GM18909 (cell line): ENCODE data around the gene CNPY1.

ENCODE experiments used
- ATAC-seq: cut with Tn5 transposase; IDR thresholded peaks from one replicate; pipeline ENCODE4 v1.9.1; 2021; ENCODE audit warnings: mild to moderate bottlenecking; ENCODE audit not compliant: unreplicated experiment, poor library complexity

CNPY1 gene

DNA sequence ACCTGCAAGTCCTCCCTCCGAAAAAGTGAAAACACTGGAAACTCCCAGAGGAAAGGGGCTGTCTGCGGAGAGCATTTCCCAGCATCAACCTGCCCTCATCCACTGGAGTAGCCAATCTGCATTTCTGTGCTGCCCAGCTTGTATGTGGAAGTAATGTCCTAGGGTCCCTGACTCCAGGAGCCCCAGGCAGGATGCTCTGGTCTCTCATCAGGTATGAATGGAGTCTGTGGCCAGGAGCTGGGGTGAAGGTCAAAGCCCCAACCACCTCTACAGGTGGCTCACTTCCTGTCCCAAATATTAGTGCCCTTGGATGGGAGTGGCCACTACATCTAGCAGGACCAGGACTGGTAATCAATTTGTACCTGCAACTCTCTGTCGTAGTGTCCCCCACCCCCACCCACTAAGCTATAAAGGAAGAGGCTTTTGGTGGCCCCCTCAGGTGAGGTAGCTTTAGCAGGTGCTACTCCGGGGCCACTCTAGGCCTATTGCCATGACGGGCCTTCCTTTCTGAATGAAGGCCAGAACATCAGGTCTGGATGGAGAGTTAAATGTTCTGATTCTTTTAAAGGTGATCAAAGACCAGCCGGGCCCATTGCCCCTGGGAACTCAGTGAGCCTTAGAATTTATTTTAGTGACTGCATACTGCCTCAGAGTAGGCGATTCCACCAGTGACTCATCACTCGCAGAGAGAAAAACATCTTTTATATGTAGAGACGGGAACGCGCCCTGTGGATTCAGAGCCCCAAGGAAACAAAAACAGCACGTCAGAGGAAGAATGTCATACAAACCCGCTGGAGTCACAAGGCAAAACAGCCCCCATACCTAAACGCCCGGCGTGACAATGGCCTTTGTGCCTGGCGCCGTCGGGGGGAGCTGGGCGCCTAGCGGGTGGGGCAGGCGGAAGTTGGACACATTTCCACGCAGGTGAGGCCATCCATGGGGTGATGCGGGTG, 75.4 kb downstream of the CNPY1 start:
- no peak for ATAC-seq

DNA sequence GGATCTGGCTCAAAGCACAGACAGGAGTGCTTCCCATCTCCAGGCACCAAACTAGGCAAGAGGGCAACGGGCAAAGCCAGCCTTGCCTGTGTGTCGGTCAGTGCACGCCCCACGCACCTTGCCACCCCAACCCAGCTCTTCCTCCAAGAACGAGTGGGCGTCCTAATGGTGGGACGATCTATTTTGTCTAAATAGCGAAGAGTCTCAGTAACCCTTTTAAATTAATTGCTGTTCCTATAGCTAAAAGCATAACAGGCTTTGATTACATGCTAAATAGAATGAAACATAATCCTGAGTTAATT, 76.2 kb downstream of the CNPY1 start:
- no peak for ATAC-seq

DNA sequence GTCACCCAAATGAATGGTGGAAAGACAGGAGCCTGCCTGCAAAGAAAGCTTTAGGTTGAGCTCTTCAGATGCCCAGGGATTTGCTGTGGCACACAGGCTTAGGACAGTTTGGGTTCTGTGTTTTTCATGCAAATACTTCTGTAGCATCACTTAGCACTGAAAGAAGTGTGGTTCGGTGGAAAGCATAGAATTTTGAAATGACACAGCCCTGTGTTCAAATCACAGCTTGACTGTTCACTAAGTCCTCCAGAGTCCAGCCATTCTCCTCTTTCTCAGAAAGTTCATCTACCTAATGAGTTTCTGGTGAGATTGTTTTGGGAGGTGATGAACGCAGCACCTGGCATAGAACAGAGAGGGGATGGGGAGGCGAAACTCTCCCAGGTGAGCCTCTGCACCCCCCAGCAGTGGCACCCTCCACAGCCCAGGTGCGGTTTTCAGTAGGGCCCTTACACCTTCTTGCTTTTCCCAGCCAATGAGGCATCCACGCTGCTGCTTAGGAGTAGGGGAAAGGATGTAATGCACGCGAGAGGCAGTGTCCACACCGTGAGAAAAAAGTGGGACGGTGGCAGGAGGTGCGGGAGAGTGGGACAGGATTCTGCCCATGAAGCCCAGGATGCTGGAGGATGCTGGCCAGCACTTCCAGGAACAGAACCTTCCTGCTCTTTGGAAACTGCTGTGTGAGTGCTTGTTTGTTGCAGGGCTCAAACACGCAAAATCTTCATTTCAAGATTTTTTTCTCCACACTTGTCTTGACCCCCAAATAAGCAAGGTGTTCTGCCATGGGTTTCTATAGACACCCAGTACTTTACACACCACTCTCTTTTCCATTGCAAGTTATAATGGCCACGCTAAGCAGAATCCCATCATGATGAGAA, 76.8 kb downstream of the CNPY1 start:
- ATAC-seq = no peak

DNA sequence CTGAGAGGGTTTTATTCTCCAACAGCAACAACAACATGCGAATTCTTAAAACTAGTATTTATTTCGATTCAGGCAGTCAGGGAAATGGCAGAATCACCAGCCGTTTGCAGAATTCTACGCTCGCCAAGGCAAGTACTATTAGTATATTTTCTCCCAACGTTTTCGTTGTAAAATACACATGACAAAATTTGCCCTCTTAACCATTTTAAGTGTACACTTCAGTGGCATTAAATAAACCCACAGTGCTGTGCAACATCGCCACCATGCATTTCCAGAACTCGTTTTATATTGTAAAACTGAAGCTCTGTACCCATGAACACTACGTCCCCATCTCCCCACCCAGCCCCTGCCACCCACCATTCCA, 77.6 kb downstream of the CNPY1 start:
- no peak for ATAC-seq

DNA sequence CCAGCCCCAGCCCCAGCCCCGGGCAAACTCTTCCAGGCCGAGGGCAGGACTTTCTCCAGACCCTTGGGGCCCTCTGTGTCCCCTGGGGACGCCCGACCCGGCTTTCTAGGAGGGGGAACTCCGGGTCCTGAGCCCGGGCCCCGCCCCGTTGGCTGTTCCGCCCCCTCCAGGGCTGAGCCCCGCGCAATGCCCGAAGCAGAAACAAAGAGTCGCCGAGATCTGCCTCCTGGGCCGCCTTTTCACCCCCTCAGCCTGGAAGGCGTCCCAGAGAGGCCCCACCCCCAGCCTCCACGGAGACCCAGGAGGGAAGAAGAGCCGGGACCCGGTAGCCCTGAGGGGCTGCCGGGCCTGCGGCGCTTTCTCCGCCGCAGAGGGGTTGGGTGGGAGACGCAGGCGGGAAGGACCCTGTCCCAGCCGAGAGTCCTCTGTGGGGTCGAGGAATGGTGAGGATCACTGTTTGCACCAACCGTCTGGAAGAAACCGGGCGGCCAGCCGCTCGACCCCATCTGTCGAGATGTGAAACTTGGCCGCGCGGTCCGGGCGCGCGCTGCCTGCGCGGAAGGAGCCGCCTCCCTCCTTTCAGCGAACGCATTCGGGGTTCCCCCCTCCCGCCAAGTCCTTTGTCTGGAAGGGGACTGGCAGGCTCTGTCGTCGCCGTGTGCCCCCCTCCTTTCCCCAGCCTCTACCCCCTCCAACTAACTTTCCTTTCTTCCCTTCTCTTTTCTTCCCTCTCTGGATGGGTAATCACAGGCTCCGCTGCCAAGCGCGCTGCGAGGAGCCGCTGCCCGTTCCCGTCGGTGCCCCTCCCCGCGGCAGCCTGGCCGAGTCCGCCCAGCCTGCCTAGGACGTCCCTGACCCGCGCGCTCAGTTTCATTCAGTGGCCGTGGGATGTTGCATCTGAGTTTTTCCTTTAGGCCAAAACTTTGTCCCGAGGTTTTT, 78.2 kb downstream of the CNPY1 start:
- no peak for ATAC-seq

DNA sequence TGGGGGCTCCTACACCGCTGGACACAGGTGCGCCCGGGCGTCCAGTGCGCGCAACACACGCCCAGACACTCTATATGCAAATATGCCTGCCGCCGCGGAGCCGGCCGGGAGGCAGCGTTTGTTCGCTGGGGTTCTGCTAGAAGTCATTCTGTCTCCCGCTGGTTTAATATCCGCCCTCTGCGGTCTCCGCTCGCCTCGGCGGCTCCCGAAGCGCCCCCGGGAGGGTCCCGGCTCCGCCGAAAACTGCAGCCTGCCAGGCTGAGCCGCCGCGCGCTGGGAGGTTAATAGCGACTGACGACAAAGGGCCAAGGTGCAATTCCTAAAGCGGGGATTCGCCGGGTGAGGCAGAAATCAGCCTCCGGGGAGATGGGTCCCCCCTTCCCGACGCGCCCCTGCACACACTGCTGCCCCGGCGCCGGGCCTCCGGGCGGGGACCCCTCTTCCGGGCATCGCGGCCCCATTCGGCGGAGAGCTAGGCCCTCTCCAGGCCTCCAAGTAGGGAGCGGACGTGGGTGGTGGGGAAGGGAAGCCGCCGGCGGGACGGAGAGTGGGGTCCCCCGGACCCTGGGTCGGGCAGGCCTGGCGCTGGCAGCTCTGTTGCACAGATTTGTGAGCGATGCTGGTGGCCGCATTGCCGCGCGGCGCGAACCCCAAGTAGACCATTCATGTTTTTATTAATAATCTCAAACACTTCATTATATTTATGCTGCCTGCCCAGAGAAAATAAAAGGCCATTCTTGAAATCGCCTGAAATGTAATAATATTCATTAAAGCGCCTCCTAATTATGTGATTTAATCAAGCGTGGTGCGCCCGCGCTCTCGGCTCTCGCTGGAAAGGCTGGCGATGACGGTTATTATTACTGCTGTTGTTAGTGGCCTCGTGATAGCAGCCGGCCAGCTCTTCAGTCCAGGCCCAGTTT, 79.3 kb downstream of the CNPY1 start:
- peak; percentile 57 for ATAC-seq

DNA sequence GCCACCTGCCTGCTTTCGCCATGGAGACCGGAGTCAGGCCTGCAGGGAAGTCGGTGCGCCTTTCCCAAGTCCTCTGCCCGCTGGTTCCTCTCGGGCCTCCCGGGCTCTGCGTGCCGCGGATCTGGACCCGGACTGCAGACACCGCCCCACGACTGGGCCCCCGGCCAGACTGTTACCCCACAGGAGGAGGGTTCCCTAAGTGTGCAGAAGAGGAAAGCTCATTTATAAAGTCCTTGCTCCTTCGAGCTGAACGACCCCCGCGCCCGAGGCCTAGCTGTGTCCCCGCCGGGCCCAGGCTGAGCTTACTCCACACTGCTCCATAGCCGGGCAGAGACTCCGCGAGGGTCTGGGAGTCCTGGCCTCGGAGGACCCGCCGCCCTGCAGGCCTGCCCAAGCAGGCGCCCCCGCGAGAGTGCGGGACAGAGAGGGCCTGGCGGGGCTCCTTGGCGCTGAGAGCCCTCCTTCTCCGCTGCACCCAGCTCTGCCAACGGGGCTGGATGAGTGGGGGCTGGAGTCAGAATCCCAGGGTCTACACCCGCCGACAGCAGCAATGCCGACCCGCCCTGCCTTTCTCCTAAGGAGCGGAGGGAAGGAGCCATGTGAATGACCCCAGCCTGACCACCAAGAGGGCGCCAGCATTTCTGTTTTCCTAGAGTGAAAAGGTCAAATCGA, 80.1 kb downstream of the CNPY1 start:
- no peak for ATAC-seq

DNA sequence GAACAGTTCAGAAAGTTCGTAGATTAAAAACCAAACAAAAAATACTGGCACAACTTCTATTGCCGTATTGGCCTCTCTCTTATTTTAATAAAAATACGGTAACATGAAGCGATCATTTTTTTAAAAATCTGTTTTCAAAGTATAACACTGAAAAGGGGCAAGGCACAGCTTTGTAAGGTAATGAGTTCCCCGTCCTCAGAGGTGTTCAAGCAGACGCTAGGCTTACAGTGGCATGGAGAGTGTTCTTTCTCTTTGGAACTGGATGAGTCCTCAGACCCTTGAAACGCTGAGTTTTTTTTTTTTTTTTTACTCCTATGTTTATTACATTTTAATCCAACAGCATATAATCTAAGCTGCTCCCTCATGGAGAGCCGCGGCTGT, 80.6 kb downstream of the CNPY1 start:
- ATAC-seq = no peak

DNA sequence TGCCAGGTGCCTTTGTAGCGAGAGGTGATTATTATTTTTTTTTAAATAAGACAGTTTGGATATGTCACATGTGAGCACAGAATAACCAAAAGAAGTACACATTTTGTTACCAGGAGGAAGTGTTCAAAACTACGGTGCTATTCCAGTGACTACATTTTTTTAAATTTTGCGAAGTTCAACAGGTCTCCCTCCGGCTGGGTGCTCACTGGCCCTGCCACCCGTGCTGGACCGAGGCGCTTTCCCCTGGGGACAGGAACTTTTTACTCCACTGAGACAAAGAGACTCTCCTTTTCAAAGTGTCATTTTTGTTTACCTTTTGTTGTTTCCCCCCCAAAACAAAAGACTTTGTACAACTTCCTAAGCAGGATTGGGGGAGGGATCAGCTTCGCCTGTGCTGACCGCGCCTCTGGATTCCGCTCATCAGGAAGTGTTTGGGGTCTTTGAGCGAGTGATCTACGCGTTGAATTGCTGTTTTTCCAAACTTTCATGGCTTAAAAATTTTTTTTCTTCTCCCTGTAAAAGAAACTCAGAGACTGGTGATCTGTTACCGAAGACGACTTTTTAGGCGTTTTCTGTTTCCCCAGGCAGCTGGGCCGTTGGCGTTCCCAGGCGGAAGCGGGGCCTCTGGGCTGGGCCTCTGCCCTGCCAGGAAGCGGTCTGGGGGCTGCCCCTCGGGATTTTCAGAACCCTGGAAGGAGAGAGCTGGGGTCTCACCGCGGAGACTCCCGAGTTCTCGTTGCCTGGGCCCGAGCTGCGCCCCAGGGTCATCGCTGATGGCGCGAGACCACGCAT, 81.2 kb downstream of the CNPY1 start:
- no peak for ATAC-seq

DNA sequence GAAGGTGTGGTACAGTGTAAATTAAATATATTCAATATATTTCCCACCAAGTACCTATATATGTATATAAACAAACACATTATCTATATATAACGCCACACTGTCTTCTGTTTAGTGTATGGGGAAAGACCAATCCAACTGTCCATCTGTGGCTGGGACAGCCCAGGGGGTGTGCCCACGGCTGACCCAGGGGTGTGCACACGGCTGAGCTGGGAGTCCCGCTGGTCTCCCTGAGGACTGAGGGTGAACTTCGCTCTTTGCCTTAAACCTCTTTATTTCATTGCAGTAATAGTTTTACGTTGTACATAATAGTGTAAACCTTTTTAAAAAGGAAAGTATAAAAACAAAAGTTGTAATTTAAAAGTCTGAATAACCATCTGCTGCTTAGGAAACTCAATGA, 82.2 kb downstream of the CNPY1 start:
- ATAC-seq = no peak

DNA sequence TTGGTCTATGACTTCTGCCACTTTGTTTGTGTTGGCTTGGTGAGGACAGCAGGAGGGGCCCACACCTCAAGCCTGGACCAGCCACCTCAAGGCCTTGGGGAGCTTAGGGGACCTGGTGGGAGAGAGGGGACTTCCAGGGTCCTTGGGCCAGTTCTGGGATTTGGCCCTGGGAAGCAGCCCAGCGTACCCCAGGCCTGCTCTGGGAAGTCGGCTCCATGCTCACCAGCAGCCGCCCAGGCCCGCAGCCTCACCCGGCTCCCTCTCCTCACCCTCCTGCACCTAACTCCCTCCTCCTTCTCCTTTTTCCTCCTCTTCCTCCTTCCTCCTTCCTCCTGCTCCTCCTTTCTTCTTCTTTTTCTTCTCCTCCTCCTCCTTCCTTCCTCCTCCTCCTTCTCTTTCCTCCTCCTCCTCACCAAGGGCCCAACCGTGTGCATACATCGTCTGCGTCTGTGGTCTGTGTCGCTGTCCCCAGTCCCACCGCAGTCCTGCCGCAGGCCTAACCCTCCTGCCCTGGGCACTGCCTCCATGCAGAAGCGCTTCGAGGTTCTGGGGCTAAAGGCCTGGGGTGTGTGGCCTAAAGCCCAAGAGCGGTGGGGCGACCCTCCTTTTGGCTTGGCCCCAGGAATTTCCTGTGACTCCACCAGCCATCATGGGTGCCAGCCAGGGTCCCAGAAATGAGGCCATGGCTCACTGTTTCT, 83.1 kb downstream of the CNPY1 start:
- ATAC-seq = no peak

DNA sequence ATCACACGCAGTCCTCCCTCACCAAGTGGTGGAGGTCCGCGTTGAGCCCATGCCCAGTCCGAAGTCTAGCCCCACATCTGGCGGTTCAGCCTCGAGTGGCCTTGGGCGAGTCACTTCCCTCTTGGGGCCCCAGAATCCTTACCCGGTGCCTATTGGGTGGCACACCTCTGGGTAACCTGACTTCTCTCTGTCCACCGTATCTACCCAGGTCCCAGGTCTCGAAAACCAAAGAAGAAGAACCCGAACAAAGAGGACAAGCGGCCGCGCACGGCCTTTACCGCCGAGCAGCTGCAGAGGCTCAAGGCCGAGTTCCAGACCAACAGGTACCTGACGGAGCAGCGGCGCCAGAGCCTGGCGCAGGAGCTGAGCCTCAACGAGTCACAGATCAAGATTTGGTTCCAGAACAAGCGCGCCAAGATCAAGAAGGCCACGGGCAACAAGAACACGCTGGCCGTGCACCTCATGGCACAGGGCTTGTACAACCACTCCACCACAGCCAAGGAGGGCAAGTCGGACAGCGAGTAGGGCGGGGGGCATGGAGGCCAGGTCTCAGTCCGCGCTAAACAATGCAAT, 84.1 kb downstream of the CNPY1 start:
- ATAC-seq = no peak

DNA sequence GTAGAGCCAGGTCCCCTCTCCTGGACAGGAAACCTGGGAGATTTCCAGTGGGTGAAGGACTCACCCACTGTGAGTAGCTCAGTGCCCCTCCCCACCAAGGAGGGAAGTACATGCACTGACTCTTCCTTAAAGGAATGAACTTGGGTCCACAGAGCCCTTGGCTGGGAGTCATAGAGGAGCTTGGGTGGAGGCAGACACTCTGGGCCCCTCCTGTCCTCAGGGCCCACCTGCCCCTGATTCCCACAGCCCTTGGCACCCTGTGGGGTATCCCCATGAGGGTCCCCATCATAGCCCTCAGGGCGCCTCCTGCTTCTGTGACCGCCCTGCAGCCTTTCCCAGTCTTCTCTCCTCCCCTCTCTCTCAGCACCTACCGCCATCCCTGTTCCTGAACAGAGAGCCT, 84.7 kb downstream of the CNPY1 start:
- no peak for ATAC-seq

DNA sequence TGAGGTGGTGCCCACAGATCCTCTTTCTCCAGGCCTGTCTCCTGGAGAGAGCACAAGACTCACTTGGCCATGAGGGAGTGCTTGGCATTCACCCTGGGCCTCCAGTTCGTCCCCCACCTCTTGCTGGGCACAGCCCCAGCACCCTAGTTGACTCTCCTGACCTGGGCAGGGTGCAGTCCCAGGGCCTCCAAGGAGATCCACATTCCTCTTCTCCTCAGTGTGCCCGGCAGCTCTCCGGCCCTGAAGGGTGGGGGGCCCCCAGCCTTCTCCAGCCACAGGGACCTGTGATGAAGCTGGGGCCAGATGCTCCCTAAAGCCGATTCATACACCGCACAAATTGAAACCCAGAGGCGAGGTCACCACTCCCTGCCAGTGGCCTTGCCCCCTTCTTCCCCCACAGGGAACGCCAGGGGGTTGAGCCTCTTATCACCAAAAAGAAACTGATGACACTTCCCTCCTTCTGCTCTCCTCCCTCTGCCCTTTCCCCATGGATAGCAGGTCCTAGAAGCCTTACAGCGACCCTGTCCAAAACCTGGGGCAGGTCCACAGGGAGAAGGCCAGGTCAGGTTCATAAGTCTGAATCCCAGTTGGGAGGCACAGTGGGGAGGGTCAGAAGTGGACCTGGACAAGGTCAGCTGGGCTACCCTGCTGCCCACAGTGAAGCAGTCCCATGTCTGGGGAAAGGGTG, 85.3 kb downstream of the CNPY1 start:
- no peak for ATAC-seq

DNA sequence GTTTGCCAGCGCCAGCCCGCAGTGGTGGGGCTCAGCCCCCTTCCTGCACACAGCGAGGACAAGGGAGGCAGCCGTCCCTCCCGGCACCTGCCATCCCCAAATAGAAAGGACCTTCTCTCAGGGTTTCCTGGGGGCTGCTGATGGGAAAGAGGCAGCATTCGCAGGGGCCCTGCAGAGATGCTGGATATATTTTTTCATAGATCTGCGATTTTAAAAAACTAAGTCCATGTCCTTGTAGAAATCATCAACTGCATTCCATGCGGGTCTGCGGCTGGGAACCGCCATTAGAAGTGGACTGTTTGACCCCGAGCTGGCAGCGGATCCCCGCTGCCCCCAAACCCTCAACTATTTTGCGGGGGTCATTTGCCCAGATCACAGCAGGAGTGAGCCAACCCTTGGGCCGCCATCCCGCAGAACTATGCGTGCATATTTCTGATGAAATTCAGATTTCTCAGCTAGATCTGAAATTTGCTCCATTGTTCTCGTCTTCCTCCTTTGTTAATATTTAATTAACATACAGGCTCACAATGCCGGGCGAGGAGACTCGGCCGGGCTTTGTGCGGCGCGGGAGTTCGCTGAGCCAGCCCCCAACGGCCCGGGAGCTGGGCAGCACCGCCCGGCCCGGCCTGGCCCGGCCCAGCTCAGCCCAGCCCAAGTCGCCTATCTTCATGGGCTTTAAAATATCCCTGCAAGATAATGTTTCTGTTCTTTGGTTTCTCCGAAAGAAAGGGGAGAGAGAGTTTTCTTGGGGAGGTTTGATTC, 86.5 kb downstream of the CNPY1 start:
- ATAC-seq = no peak
